SK-N-MC (cell line): ENCODE measurements around the gene SERINC3.

Source experiments
- EZH2 ChIP-seq: fragments of 200-600 bp; sonication (generic); IDR thresholded peaks from one replicate; pipeline ENCODE4 v1.6.1; 2017; ENCODE audit warnings: antibody characterized with exemption
- POLR2AphosphoS5 ChIP-seq: IDR thresholded peaks from 2 replicates; pipeline ENCODE4 v1.6.1; 2012; ENCODE audit warnings: mild to moderate bottlenecking, low read depth, low read length, borderline replicate concordance

DNA sequence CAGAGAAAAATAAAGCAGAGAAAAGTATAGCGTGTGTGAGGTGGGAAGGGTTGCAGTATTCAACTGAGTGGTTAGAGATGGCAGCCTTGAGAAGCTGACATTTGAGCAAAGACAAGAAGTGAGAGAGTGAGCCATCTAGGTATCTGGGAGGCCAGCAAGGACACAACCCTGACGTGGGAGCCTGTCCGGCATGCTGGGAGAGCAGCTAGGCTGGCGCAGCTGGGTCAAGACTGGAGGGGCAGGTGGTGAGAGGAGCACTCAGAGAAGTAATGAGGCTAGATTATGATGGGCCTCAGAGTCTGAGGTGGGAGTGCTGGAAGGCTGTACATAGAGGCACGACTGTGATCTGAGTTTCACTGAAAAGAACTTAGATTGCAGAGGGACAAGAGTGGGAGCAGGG, 33.3 kb downstream of the SERINC3 start:
- TF ChIP-seq POLR2AphosphoS5 (no peak), EZH2 (no peak)
